Esophagus (tissue), 2 donors: ENCODE data around the gene GPRC6A. TPM values are rescaled to one million over a fixed set of nuclear protein-coding genes. Genes with fewer than 3 reads are reported as not detected.
A peak's percentile ranks its signal among the peaks of the same experiment; 100 is the strongest.

Source experiments
- H3K27ac ChIP-seq, 2 donors: one replicate each; pipeline ENCODE4 v1.5.1; 2013; ENCODE audit warnings: low read depth in 2 of 2, mild to moderate bottlenecking in 2 of 2, inconsistent platforms in 1 of 2, low read length in 1 of 2, moderate library complexity in 1 of 2
- H3K27me3 ChIP-seq, 2 donors: one replicate each; pipeline ENCODE4 v1.6.1; 2013; ENCODE audit warnings: low read length in 2 of 2, control low read depth in 1 of 2, mild to moderate bottlenecking in 1 of 2; ENCODE audit not compliant: insufficient read depth in 2 of 2, control insufficient read depth in 1 of 2
- H3K36me3 ChIP-seq, 2 donors: one replicate each; pipeline ENCODE4 v1.6.1; 2013; ENCODE audit warnings: low read length in 1 of 2; ENCODE audit not compliant: control insufficient read depth in 2 of 2, insufficient read depth in 2 of 2
- H3K4me1 ChIP-seq, 2 donors: one replicate each; pipeline ENCODE4 v1.6.1; 2013; ENCODE audit warnings: low read length in 1 of 2; ENCODE audit not compliant: control insufficient read depth in 2 of 2, insufficient read depth in 2 of 2
- H3K4me3 ChIP-seq, 2 donors: one replicate each; pipeline ENCODE4 v1.5.1; 2013; ENCODE audit warnings: low read length in 2 of 2, mild to moderate bottlenecking in 2 of 2, low read depth in 1 of 2, moderate library complexity in 1 of 2
- H3K9me3 ChIP-seq, 2 donors: one replicate each; pipeline ENCODE4 v1.6.1; 2013; ENCODE audit warnings: mild to moderate bottlenecking in 2 of 2, low read depth in 1 of 2, low read length in 1 of 2, moderate library complexity in 1 of 2; ENCODE audit not compliant: control insufficient read depth in 2 of 2, insufficient read depth in 1 of 2
- WGBS, 2 donors: extraction: QIAGEN DNeasy Blood & Tissue Kit; methylation state at CpG; one replicate each; pipeline ENCODE4 v1.1.7; 2013; 5-methylcytosine and 5-hydroxymethylcytosine counted together
- polyA plus RNA-seq, 2 donors: library from polyadenylated mRNA; stranded (reverse); fragments of 200-250 nt; gene quantifications; one replicate each; pipeline ENCODE4 v1.2.3, GENCODE V29; 2013
- donor health status: healthy with polysubstance abuse.
- donor health status: Bipolar disorder and iron deficiency.

Gene GPRC6A
- polyA plus RNA-seq, 2 donors = not detected

DNA sequence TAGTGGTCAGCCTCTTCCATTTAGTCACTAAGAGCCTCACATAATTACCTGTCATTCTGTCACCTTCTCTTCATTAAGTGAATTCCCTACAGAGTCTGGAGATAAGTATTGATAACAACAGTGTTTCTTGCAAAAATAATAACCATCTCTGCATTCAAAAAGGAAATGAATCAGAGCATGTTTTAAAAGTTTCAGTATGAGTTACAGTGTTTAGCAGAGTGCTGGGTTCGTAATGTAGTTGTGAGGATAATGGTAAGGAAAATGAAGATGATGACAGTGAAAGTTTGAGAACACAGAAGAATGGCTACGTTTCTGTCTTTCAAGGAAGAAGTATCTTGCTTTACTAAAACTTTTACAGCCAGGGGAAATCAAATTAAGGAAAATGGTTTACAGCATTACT, 31.3 kb downstream of the GPRC6A start:
- Histone ChIP-seq H3K9me3 (no peaks in the 10 kb centered on the region), H3K4me3 (no peak overlapping the region), H3K27me3 (no peaks in the 10 kb centered on the region), H3K4me1 (no peaks in the 10 kb centered on the region), H3K36me3 (no peaks in the 10 kb centered on the region), H3K27ac (no peak overlapping the region)
- WGBS, 2 donors = 42 to 43% methylated on average over 2 of the region's 2 CpGs

DNA sequence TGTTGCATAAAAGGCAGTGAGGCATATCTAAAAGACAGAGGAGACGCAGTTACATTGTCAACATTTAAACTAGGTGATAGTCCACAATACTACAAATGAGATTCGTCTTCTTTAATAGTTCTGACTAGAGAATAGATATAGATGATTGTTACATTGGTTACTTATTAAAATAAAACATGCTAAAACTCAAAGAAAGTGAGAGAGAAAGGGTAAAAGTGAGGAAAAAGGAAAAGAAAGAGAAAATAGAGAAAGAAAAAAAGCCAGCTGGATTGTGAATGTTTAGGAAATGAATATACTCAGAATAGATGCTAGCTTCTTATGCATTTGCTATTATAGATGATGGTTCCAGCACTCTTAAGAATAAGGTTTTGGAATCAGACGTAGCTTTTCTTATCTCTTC, 35.7 kb downstream of the GPRC6A start:
- Histone ChIP-seq H3K27me3 (no peaks in the 10 kb centered on the region), H3K4me3 (no peak overlapping the region), H3K27ac (no peak overlapping the region), H3K4me1 (no peaks in the 10 kb centered on the region), H3K36me3 (no peaks in the 10 kb centered on the region), H3K9me3 (no peaks in the 10 kb centered on the region)
- WGBS, 2 donors = 64 to 65% methylated on average over 3 of the region's 3 CpGs

DNA sequence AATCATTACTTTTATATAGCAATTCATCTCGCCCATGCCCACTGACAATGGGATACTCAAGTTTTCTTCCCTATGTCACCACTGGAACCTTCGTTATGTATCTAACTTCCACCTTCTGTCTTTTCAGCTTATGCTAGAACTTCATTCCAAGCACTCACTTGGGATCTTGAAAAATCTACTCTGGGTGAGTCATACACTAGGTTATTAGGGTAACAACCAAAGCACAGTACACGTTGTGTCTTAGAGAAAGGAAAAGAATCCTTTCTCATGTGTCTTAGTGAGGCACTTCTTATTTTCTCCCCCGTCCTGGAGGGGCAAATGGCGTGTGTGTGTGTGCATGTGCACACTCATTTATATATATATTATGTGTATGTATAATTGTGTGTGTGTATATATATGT, 45.0 kb downstream of the GPRC6A start:
- no peaks in the 10 kb centered on the region for H3K4me1 ChIP-seq
- H3K27ac ChIP-seq = no peak overlapping the region
- 59 to 64% methylated on average over 5 of the region's 5 CpGs for WGBS, 2 donors
- H3K27me3 ChIP-seq = no peaks in the 10 kb centered on the region
- H3K9me3 ChIP-seq = no peaks in the 10 kb centered on the region
- no peak overlapping the region for H3K4me3 ChIP-seq
- H3K36me3 ChIP-seq = no peaks in the 10 kb centered on the region

DNA sequence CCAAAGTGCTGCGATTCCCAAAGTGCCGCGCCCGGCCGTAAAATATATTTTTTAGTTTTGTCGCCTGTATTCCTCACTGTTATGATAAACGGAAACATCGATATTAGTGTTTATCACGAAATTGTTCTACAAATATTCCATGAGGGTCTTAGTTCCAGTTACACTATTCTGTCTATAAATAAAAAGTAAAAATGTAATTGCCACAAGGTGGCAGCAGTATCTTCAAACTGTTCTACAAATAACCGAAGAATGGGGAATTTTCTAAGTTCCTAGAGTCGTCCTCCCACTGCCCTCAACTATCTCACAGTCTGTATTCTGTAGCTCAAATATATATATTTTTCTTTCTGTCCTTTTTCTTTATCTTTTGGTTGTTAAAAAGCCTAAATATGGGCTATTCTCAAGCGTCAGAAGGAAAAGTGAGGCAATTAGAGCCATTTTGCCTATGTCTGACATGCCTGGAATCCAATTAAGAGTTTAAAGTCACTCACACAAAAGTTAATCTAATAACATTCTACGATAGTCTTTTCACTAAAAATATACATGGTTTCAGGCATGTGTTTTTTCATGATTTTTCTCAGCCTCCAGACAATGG, 49.2 kb downstream of the GPRC6A start:
- Histone ChIP-seq H3K36me3 (no peaks in the 10 kb centered on the region), H3K4me3 (no peak overlapping the region), H3K4me1 (no peaks in the 10 kb centered on the region), H3K27me3 (no peaks in the 10 kb centered on the region), H3K27ac (no peak overlapping the region), H3K9me3 (no peaks in the 10 kb centered on the region)
- 29 to 34% methylated on average over 13 of the region's 13 CpGs for WGBS, 2 donors

DNA sequence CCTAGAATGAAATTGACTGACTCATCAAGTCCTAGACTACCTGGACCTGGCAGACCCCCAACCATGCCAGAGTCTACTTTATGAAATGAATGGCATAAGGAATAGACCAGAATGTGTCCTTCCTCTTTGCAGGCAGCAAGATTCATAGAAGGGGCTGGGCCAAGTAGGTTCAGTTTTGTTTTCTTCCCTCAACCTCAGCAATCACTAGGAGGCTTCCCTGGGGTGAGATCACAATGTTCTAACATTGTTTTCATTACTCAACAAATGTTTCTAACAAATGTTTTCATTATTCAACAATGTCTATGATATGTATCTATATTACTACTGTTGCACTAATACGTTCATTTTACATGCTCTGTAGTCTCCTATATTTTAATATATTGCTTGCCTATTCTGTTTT, 55.0 kb downstream of the GPRC6A start:
- H3K27ac ChIP-seq = no peak overlapping the region
- H3K9me3 ChIP-seq = no peaks in the 10 kb centered on the region
- no peaks in the 10 kb centered on the region for H3K4me1 ChIP-seq
- no peaks in the 10 kb centered on the region for H3K27me3 ChIP-seq
- 70 to 74% methylated on average over 1 of the region's 1 CpG for WGBS, 2 donors
- no peak overlapping the region for H3K4me3 ChIP-seq
- H3K36me3 ChIP-seq = no peaks in the 10 kb centered on the region

DNA sequence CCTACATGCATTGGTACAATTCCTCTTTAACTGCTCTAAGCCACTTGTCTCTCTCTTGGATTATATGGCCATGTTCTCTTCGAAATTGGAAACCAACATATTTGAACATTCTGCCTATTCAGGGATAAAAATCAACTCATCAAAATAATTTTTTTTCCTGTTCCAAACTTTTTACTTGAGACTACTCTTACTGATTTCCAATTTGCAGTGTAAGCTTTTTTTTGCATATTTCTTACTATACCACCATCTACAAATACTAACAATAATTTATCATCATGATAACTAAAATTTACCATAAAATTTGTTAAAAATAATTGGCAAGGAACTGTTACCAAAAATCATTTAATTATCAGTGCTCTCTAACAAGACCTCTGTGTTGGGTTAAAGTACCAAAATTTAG, 56.4 kb downstream of the GPRC6A start:
- no peaks in the 10 kb centered on the region for H3K27me3 ChIP-seq
- H3K36me3 ChIP-seq = no peaks in the 10 kb centered on the region
- H3K27ac ChIP-seq = no peak overlapping the region
- H3K9me3 ChIP-seq = no peaks in the 10 kb centered on the region
- H3K4me3 ChIP-seq = no peak overlapping the region
- H3K4me1 ChIP-seq = no peaks in the 10 kb centered on the region
- WGBS, 2 donors = 78 to 79% methylated on average over 1 of the region's 1 CpG

DNA sequence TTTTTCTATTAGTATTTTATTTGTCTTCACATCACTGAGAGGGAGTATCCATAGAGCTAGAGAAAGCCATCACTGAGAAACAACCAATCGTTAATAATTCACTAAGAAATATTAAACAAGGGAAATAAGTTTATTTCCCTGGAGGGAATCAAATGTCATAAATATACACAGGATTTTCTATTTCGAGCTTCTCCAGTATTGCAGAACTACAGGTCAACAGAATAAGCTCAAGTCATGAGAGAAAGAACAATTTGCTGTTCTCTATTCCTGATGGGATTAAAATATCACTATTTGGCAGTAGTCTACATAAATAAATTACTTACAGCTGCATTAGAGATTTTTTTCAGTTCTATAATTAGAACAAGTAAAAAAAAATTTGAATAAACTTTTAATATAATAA, 61.2 kb downstream of the GPRC6A start:
- WGBS, 2 donors = 56 to 62% methylated on average over 2 of the region's 2 CpGs
- H3K9me3 ChIP-seq = no peaks in the 10 kb centered on the region
- no peak overlapping the region for H3K27ac ChIP-seq
- H3K36me3 ChIP-seq = no peaks in the 10 kb centered on the region
- peaks cover 6 to 7% of the 10 kb centered on the region in 2 donors for H3K27me3 ChIP-seq
- no peak overlapping the region for H3K4me3 ChIP-seq
- peaks cover 3 to 11% of the 10 kb centered on the region in 2 donors for H3K4me1 ChIP-seq

DNA sequence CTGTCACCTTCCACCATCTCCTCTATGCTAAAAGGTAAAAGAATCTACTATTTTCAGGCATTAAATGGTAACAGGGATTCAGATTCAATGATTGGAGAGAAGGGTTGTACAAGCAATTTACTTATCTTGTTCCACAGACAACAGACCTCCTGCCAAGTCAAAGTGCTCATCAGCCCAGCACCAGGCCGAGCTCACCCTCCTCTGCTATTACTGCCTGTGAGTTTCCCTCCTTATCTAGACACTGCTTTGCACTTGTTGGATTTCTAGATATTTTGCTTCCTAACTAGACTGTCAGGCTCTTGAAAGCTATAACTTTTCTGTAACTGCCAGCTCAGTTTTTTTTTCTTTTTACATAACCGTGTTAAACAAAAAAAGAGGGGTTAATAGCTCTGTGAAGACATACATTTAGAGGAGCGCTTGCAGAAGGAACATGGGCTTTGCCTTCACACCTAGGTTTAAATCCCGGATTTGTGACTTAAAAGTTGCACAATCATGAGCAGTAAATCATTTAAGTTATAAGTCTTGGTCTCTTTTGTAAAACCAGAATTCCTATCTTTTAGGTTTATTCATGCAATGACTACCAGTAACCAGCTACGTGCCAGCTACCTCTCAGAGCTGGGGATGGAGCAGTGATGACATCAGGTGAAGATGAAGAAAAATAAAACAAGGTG, 62.2 kb downstream of the GPRC6A start:
- no peak overlapping the region for H3K27ac ChIP-seq

DNA sequence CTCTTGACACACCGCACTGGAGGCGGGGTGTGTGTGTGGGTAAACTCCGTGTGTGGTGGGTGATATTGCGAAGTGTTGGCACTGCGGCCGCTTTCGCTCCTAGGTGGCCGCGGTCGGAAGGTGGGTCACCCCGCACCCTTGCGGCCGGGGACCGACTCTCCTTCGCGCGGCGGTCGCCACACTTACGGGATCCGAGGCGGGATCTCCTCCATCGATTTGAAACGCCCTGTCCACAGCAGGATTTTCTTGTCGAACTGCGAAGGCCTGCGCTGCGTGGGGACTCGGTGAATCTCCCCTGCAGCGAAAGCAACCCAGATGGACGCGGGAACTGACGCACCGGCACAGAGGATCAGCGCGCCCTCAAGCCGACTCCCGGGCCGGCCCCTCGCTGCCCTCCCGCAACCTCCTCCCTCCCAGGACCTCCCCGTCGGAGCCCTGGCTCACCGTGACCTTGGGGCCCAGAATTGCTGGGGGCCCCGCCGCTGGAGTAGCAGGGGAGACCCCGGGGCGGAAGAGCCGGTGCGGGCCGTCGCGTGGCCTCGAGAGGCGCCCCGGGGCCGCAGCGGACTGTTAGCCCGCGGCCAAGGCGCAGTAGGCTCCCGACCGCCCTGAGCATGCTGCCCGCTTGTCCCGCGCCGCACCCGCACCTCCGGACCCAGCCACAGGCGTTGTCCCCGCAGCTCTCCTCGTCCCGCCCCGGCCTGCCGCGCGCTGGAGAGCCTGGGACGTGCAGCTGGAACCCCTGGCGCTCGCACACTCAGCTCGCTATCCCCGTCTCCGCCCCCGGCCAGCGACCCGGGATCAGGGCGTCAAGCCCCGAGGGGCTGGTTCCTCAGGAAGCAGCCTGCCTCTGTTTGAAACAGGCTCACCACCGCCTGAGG, 63.7 kb downstream of the GPRC6A start, which contains the start of gene FAM162B:
TSS of gene FAM162B (minus strand) at position 759 of the 881 bp plus-strand sequence. CDS start at position 616, 143 bp downstream.
- 3% methylated on average over 78 to 89 of the region's 89 CpGs for WGBS, 2 donors
- no peaks in the 10 kb centered on the region for H3K36me3 ChIP-seq

More for the DNA sequence above, 62.2 kb downstream of the GPRC6A start:
- Histone ChIP-seq H3K9me3 (no peaks in the 10 kb centered on the region), H3K4me1 (peaks cover 3 to 11% of the 10 kb centered on the region in 2 donors), H3K36me3 (no peaks in the 10 kb centered on the region), H3K27me3 (peaks cover 6 to 7% of the 10 kb centered on the region in 2 donors), H3K4me3 (no peak overlapping the region)
- 66 to 67% methylated on average over 5 of the region's 5 CpGs for WGBS, 2 donors

More for the DNA sequence above, 63.7 kb downstream of the GPRC6A start, which contains the start of gene FAM162B:
- peaks cover 6 to 7% of the 10 kb centered on the region in 2 donors for H3K27me3 ChIP-seq
- peak within 1 kb of the TSS; percentile 47 to 53 for H3K4me3 ChIP-seq
- H3K4me1 ChIP-seq = peaks cover 3 to 11% of the 10 kb centered on the region in 2 donors
- H3K9me3 ChIP-seq = no peaks in the 10 kb centered on the region
- H3K27ac ChIP-seq = peak within 1 kb of the TSS in 1 of 2 donors; percentile 45
